HL-60 (cell line): ENCODE results near the gene GSK3B.

Experiments
- DNase-seq, 2 experiments: peaks; one replicate each; pipeline ENCODE4 v3.0.0-alpha.2; 2010 to 2020; ENCODE audit warnings: low read depth in 1 of 2, low spot score in 1 of 2
- H3K27ac ChIP-seq: fragments of 250-450 bp; sonication (Bioruptor Pico); replicated peaks from 2 replicates; pipeline ENCODE4 v1.5.1; 2020; ENCODE audit warnings: mild to moderate bottlenecking, moderate library complexity
- H3K27me3 ChIP-seq: fragments of 250-450 bp; sonication (Bioruptor Pico); 2 replicates; pipeline ENCODE4 v1.5.1; 2021; ENCODE audit warnings: mild to moderate bottlenecking, moderate library complexity; ENCODE audit not compliant: insufficient read depth, poor library complexity, severe bottlenecking
- H3K4me3 ChIP-seq: replicated peaks from 2 replicates; pipeline ENCODE4 v1.5.1; 2011; ENCODE audit warnings: mild to moderate bottlenecking, control low read depth, low read length; ENCODE audit not compliant: insufficient read depth
- GABPA ChIP-seq: IDR thresholded peaks from 2 replicates; pipeline ENCODE4 v1.6.1; 2012; ENCODE audit warnings: low read depth
- POLR2AphosphoS5 ChIP-seq: IDR thresholded peaks from 2 replicates; pipeline ENCODE4 v1.6.1; 2012; ENCODE audit warnings: low read depth
- REST ChIP-seq: IDR thresholded peaks from 2 replicates; pipeline ENCODE4 v1.6.1; 2012; ENCODE audit warnings: low read depth; ENCODE audit not compliant: insufficient replicate concordance
- SPI1 ChIP-seq: IDR thresholded peaks from 2 replicates; pipeline ENCODE4 v1.6.1; 2012; ENCODE audit warnings: low read depth, mild to moderate bottlenecking, borderline replicate concordance
- TF ChIP-seq, protein P1 (sequence below): IDR thresholded peaks from one replicate; pipeline ENCODE4 v1.5.1; 2011; ENCODE audit warnings: low read length, control low read depth, inconsistent platforms; ENCODE audit not compliant: insufficient read depth

GSK3B gene

GRCh38 chr3:119899192-119899511 is 195.1 kb downstream of the GSK3B start:
- no peak overlapping the region for H3K27ac ChIP-seq
- H3K4me3 ChIP-seq, result no peak overlapping the region
- no peak for TF ChIP-seq POLR2AphosphoS5
- no peak for TF ChIP-seq REST
- TF ChIP-seq, protein P1, sequence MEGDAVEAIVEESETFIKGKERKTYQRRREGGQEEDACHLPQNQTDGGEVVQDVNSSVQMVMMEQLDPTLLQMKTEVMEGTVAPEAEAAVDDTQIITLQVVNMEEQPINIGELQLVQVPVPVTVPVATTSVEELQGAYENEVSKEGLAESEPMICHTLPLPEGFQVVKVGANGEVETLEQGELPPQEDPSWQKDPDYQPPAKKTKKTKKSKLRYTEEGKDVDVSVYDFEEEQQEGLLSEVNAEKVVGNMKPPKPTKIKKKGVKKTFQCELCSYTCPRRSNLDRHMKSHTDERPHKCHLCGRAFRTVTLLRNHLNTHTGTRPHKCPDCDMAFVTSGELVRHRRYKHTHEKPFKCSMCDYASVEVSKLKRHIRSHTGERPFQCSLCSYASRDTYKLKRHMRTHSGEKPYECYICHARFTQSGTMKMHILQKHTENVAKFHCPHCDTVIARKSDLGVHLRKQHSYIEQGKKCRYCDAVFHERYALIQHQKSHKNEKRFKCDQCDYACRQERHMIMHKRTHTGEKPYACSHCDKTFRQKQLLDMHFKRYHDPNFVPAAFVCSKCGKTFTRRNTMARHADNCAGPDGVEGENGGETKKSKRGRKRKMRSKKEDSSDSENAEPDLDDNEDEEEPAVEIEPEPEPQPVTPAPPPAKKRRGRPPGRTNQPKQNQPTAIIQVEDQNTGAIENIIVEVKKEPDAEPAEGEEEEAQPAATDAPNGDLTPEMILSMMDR, result no peak
- TF ChIP-seq SPI1, result no peak
- no peak for TF ChIP-seq GABPA
- no peaks in the 10 kb centered on the region for H3K27me3 ChIP-seq
- DNase-seq, result no peak

DNA sequence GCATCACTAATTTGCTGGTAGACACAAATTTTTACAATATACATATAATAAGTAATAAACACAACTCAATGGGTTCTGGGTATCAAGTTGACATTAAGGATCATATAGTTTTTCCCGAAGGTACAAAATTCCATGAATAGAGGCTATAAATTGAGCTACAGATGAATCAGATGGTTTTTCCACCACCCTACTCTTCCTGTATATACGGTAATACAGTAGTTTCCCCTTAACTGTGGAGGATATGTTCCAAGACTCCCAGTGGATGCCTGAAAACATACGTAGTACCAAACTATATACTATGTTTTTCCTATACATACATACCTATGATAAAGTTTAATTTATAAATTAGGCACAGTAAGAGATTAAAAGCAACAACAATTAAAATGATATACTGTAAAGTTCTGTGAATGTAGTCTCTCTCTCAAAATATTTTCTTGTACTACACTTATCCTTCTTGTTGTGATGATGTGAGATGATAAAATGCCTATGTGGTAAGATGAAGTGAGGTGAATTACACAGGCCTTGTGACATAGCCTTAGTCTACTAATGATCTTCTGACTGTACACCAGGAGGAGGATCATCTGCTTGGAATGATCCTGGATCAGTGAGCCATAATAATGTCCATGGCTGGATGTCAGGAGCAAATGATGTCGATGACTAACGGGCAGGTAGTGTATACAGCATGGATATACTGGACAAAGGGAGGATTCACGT is 195.6 kb downstream of the GSK3B start:
- Histone ChIP-seq H3K27ac (no peak overlapping the region), H3K4me3 (no peak overlapping the region), H3K27me3 (no peaks in the 10 kb centered on the region)
- TF ChIP-seq SPI1, result no peak
- no peak for TF ChIP-seq POLR2AphosphoS5
- TF ChIP-seq REST, result no peak
- TF ChIP-seq, protein P1, result no peak
- no peak for TF ChIP-seq GABPA
- DNase-seq, result no peak

DNA sequence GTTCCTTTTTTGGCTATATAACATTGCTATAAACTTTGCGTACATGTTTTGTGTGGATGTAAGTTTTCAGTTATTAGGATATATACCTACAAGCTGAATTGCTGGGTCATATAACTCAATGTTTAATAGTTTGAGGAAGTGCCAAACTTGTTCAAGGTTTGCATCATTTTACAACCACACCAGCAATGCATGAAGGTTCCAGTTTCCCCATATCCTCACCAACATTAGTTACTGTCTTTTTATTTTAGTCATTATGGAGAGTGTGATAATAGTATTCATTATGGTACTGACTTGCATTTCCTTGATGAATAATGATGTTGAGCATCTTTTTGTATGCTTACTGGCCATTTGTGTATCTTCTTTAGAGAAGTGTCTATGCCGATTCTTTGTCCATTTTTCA is 200.1 kb downstream of the GSK3B start:
- DNase-seq, result peak; percentile 12 to 69
- H3K27ac ChIP-seq, result peak overlapping the region; percentile 17; the same call in 1 of the 2 replicates
- H3K4me3 ChIP-seq, result no peak overlapping the region
- TF ChIP-seq, protein P1, result no peak
- peak; percentile 97 for TF ChIP-seq SPI1
- H3K27me3 ChIP-seq, result no peaks in the 10 kb centered on the region

DNA sequence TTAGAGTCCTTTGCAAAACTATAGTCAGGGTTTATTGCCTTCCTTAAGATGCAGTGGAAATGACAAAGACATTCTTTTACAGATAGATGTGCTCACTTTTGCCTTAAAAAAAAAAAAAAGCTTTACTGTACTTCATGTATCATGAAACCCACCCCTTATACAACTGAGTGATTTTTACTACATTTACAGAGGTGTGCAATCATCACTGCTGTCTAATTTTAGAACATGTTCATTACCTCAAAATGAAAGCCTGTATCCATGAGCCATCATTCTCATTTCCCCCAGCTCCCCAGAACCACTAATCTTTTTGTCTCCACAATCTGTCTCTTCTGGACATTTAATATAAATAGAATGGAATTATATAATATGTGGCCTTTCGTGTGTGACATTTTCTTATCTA is 200.5 kb downstream of the GSK3B start:
- no peak overlapping the region for H3K4me3 ChIP-seq
- no peaks in the 10 kb centered on the region for H3K27me3 ChIP-seq
- peak overlapping the region; percentile 27; the same call in 1 of the 2 replicates for H3K27ac ChIP-seq
- TF ChIP-seq POLR2AphosphoS5 (no peak), SPI1 (no peak), REST (no peak), GABPA (no peak)
- TF ChIP-seq, protein P1, result no peak
- no peak for DNase-seq
